HG02678 (cell line): ENCODE measurements around the gene MAU2.

ENCODE experiments used
- ATAC-seq: cut with Tn5 transposase; IDR thresholded peaks from one replicate; pipeline ENCODE4 v1.9.1; 2021; ENCODE audit warnings: mild to moderate bottlenecking, moderate library complexity; ENCODE audit not compliant: unreplicated experiment

The MAU2 gene

DNA sequence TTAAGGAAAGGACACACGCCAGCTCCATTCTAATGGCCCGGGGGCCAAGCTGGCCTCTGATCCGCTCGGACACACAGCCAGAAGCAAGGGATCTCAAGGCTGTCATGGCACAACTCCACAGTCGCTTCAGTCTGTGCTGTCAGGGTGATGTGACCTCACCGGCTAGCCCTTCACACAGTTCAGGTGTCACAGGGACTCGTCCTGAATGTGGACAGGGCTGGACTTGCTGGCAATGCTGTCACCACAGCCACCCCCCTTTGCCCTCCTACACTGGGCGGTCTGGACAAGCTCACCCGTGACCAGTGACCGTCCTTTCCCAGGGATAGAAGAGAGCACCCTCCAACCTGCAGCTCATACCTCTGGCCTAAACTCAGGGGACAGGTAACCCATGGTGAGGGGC is 15.6 kb upstream of the MAU2 start:
- ATAC-seq, result no peak

DNA sequence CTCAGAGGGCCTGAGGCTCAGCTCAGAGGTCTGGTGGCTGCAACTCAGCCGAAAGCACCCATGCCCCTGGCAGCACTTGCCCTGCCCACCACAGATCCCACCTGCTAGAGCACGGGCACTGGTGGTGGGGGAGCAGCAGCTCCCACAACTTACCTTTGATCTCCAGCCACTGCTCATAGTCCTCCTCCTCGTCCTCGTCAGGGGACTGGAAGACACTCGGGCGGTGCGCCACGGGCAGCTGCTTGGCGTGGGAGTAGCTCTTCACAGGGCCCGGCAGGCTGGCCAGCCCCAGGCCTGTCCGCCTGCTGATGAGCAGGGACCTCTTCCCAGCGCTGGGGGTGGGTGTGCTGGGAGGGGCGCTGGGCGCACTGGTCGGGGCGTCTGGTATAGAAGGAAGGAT is 14.9 kb upstream of the MAU2 start:
- ATAC-seq, result no peak

DNA sequence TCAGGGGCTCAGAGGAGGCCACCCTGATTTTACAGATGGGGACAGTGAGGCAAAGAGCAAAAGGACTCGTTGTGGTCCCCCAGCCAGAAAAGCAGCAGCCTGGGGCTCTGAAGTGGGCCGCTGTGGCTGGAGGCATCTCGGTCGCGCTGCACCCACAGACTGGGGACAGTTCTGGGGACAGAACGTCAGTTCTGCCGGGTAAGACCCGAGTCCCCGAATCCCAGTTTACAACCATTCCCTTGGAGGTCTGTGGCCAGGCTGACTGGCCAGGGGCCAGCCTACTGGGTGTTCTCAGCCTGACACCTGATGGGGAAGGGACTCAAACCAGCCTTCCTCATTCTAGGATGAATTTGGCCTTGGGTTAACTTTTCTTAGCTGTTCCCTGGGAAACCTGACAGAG is 14.4 kb upstream of the MAU2 start:
- no peak for ATAC-seq

DNA sequence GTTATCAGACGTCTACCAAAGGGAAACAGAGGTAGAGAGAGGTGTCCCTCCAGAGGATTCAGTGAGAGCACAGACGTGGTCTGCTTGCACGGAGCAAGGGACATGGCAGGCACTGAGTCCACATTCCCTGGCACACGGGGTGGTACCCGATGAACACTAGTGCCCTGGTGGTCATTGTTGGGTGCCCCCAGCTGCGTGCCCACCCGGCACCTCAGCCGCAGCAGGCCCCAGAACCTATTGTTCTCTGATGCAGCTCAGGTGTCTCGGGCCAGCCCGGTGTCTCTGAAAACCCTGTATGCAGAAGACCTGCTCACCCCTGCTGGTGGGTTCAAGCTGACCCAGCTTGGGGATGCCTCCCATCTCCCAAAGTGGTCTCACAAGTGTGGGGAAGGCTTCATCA is 12.3 kb upstream of the MAU2 start:
- no peak for ATAC-seq

DNA sequence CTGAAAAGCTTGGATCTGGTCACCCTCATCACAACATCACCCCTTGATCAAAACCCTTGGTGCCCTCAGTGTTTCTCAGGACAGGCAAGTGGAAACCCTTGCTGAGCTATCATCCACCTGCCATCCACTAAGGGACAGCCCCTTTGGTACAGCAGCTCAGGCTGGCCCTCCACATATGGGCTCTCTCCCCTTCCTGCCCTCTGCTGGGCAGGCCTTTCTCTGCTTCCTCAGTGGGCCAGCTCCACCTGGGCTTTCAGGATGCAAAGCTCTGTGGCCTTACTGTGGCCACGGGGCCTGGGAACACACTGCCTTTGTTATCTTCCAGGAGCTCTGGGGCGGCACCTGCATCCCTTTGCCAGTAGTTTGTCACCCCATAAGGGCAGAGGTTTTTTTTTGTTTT is 5.2 kb upstream of the MAU2 start:
- no peak for ATAC-seq

DNA sequence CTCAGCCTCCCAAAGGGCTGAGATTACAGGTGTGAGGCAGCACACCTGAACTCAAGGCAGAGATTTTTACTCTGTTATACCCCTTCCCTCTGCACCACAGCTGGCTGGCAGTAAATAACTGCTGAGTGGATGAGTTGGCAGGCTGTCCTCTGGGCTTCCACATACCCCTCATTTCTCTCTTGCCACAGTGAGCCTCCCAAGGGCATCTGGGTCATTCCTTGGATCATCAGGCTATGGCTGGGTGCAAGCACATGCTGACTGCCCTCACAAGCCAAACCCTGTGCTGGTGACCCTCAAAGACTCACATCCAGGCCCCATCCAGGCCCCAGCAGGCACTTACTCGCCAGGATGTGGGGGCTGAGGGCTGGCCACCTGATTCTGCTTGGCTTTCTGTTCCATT is 4.5 kb upstream of the MAU2 start:
- no peak for ATAC-seq

DNA sequence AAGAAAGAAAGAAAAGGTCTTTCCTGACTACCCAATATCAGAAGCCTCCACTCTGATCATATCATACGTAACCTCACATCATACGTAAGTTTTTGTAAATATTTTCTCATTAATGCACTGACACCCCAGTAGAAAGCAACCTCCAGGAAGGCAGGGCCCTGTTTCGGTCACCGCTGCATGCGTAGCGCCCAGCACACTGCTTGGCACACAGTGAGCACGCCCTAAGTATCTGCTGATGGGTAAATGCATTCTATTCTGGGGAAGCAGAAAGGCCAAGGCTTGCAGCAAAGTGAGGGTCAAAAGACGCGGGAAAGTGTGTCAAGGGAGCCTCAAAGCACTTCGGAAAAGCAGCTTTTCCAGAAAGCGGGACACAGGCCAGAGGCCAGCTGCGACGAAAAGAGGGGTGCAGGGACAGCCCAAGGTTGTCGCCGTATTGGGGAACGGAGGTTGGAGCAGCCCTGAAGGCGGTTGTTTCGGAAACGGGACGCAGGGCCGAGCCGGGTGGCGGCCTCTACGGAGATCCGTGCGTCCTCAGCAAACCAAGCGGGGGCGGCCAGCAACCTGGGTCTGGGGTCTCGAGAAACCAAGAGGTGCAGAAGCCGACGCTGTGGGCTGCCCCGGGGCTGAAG is 783 bp upstream of the MAU2 start:
- ATAC-seq, result peak; percentile 3

DNA sequence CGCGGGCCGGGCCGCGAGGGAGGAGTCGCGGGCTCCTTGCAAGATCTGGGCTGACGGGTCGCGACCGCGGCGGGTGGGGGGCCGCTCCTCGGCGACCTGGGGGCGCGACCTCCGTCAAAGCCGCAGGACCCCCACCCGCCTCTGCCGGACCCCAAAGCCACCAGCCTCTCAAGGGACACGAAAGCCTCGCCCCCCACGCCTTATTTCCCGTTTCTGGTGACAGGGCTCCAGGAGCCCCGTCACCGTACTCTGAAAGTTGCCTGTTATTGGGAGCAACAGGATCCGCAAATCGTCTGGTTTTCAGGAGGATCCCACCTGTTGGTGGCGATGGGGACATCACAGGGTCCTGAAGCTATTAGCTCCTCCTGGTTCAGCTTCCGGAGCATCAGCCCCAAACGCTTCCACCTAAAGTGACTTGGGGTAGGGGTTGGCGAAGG is 530 bp downstream of the MAU2 start:
- no peak for ATAC-seq

DNA sequence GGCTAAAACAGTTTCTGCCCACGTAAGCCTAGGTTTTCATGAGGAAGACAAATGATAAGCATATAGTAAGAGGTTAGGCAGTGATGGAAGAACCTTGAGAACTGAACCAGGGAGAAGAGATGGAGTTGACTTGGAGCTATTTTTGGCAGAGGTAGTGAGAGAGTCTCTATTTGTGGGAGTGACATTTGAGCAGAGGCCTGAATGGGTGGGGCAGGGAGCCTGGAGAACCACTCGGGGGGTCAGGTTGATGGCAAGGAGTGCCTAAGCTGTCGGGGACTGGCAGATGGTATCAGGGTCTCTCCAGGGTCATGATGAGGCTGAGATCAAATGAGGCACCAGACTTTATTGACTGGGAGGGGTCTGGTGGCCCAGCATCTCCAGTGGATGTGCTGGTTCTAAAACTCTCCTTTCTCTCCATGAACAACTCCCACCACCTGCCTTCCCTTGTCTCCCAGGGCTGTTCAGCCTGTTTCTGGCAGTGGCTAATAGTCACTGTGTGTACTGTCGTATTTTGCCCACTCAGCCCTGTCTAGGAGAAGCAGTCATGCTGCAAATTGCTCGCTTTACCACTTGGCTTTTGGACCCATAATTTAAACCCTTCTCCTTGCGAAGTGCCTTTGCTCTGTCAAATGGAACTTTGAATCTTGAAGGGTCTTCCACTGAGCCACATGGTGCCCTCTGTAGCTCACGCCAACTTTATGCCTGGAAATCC is 3.6 kb downstream of the MAU2 start:
- ATAC-seq, result no peak

DNA sequence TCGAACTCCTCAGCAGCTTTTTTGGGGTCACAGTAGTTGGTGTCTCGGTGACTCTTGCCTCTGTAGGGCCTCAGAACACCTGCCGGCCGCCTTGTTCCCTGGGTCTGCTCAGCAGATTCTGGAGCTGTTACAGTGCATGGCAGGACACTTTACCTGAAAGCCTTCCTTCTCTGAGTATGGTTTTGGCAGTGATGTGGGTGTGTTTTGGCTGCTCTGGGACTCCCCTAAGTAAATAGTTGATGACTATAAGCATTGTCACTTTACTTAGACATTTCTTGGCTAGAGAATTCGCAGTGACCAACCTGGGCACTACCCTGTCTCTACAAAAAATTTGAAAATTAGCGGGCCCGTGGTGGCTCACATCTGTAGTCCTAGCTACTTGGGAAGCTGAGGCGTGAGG is 7.0 kb downstream of the MAU2 start:
- ATAC-seq, result no peak

DNA sequence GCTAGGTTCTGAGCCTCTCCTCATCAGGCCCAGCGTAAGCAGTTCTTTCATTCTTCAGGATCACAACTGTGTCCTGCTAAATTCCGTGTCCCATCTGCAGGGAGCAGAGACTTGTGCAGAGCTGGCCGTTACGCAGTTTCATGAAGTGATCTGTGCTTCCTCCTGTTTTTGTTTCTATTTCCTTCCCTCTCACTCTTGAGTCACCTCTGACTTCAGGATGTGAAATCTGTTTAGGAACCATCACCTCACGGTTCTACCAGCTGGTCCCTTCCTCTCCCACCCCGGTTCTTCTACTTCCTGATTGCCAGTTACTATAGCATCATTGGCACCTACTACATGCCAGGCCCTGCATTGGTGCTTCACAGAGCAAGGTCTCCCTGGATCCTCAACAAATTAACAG is 8.5 kb downstream of the MAU2 start:
- ATAC-seq, result no peak

DNA sequence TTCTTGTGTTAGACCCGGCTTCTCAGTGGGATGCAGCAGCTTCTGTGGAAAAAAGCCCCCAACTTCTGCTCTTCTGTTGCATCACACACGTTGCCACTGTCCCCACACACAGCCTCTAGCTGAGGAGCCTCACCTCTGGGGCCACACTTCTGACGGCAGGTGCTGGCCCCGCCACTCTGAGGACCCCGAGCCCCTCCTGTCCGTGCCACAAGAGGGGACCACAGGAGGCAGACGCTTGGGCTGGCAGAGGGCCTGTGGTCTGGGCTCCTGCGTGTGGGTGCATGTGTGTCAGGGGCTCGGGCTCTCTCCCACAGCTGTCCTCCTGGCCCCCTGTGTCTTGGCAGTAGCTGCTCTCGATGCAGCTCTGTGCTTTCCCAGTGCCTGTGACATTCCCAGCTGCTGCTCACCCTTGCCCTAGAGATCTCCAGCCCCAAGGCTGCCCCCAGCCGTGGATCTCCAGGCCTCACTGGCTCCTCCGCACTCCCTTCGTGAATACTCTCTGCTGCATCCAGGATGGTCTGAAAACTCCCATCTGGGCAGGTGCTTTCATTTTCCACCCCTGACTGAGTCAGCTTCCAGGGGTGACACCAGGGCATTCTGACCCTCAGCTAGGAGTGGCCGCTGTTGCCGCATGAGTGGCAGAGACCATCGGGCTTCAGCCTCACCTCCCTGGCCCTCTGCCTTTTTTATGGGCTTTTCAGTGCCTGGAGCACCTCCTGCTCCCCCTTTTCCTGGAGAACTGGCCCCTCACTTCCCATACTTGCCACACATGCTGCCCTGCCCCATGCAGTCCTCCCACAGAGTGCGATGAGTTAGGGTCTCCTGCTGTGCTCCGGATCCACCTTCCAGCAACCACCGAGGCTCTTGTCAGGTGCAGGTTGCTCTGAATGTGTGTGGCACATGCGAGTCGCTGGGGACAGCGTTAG is 13.7 kb downstream of the MAU2 start:
- no peak for ATAC-seq

DNA sequence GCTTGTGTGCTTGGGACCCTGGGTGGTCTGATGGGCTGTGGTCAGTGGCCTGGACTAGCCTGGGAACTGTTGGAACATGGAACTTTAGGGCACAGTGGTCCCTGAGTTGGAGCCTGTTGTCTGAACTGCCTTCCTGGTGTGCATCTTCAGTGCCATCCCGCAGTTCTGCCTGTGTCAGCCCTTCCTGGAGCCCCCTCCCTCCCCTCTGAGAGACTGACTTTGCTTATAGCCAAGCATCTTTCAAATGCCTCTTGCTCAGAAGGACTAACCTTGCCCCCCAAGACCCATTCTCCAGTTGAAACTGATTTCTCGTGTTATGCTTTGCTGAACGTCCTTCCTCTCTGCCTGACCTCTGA is 14.3 kb downstream of the MAU2 start:
- ATAC-seq, result no peak

DNA sequence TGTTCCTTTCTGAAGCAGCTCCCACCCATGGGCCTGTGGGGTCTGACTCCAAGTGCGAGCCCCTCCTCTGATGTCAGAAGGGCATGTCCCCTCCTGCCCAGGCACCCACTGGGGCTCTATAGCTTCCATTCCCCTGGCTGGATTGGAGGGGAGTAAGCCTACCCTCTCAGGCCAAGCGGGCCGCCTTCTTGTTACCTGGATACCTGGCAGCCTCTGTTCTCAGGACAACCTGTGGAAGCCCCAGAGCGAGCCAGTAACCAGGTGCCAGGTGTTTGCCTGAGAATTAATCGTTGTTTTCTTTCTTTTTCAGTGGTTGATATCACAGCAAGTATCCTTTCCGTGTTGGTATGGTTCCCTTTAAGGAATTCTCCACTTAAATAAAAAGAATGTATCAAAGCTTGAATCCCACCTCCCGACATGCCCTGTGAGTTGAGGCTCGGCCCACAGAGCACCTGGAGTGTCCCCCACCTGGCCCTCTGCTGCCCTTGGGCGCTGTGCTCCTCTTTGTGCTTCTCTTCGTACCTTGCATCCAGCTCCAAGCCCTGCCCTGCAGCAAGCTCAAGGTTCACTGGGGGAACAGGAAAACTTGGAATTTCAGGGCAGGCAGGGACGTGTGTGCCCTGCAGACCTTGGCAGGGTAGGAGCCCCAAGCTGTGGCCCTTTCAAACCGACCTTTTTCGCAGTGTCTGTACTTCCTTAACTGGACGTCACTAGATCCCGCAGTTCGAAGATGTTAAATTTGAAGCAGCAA is 15.0 kb downstream of the MAU2 start:
- ATAC-seq, result no peak

DNA sequence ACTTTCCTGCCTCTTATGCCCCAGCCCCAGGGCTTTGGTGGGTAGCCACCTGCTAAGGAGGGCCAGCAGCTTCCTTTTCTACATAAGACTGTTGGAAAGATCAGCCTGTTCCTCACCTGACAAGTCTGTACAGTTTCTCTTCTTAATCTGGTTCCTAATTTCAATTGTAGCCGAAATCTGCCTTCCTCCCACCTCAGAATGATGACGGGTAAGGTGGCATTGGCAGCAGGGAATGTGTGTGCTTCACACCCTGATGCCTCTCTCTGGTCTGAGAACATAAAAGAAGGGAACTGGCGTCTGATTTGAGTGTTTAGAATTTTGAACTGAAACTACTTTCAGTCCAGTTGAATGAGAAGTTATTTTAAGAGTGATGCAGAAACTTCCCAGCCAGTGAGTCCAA is 16.0 kb downstream of the MAU2 start:
- ATAC-seq, result no peak

DNA sequence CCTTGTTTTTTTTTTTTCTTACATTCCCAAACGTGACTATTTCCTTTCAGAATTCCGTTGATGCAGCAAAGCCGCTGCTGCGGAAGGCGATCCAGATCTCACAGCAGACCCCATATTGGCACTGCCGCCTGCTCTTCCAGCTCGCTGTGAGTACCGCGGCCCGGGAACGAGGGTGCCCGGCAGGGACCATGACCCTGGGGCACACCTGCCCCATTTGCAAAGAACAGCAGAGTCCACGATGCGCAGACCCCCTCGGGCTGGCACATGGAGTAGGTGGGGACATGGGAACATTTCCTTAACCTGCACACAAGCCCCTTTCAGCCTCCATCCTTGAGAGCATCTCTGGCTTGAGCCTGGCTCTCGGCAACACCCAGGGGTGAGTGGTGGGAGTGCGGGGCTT is 16.5 kb downstream of the MAU2 start:
- no peak for ATAC-seq

DNA sequence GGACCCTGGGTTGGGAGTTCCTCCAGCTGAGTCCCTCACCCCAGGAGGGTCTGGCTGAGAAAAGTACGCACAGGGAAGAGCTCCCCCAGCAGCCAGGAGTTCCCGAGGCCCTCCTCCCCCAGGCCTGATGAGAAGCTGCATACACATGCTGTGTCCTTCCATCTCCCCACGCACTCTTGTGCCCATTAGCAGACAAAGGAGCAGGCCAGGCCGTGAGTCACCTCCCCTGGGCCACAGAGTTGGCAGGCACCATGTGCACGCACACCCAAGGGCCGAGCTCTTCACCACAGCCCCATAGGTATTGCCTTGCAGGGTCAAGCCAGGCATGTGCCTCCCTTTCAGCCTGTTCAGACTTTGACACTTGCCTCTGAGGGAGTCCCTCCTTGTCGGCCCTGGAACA is 17.5 kb downstream of the MAU2 start:
- ATAC-seq, result no peak

DNA sequence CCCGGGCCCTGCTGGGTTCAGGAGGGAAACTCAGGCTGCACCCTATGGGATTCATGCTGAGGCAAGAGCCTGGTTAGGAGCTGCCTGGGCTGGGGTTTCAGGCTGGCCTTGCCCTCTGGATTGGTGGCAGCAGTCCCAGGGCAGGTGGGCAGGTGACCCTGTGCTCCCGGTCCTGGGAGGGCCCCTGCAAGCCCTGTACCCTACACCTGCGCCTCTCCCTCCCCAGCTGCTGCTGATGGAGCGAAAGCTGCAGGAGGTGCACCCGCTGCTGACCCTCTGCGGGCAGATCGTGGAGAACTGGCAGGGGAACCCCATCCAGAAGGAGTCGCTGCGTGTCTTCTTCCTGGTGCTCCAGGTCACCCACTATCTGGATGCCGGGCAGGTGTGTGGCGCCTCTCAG is 20.4 kb downstream of the MAU2 start:
- ATAC-seq, result no peak

DNA sequence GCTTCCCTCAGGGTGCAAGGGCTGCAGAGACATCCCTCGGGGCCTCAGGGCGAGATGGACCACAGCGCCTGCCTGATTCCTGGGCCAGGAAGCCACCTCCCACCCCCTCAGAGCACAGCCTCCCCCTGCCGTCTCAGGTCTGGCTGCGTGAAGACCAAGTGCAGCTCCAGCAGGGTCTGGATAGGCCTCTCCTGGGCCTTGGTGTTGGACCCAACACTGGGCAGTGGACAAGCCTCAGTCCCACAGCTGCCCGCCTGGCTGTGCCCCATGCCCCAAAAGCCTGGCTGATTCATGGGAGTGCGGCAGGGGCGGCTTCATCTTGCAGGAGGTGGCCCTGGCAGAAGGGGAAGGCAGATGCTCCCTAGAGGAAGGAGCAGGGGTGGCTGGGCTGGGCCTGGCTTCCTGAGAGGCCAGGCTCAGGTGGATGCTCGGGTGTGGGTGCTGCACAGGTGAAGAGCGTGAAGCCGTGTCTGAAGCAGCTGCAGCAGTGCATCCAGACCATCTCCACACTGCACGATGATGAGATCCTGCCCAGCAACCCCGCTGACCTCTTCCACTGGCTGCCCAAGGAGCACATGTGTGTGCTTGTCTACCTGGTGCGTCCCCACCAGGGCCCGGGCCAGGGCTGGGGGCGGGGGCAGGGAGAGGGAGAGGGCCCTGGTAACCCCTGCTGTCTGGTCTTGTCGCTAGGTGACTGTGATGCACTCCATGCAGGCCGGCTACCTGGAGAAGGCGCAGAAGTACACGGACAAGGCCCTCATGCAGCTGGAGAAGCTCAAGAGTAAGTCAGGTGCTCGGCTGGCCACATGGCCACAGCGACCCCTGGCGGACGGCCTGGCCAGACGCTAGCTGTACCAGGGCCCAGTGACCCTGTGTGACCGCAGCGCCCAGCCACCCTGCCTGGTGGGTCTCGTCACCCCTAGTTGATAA is 21.7 kb downstream of the MAU2 start:
- no peak for ATAC-seq

DNA sequence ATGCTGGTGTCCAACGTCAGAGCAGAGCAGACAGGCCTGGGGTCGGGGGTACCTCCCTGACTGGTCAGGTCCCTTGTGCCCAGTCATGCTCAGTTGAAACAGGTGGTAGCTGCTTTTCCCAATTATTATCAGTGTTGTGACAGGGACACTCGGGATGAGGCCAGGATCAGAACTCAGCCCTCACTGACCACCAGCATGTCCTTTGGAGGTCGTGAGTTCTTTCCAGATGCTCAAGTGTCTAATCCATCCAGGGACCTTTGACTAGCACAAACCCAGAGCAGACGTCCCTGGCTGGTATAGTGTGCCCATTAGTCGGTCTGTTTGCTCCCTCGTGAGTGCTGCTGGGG is 22.4 kb downstream of the MAU2 start:
- ATAC-seq, result no peak
